Cardiac ventricle fibroblast (primary cell): ENCODE data around the gene BST1. TPM values are rescaled to one million over a fixed set of nuclear protein-coding genes. Genes with fewer than 3 reads are reported as not detected.

Source experiments
- total RNA-seq: library from RNA; depleted of rRNA; stranded (reverse); fragments of >200 nt; gene quantifications from 2 replicates; pipeline ENCODE4 v1.2.3, GENCODE V29; 2015

The BST1 gene
- 4.9 and 9.5 TPM in 2 replicates for total RNA-seq

GRCh38 chr4:15702941-15703403 is at the start of gene BST1:
Gene BST1, plus strand, starts transcription at chr4:15703065. Its CDS starts 80 bp downstream, at chr4:15703145.

GRCh38 chr4:15655223-15656037 is 47.4 kb upstream of the BST1 start, which contains the start of gene FBXL5:
Gene FBXL5, minus strand, starts transcription at chr4:15655357. Its CDS starts 70 bp downstream, at chr4:15655287.

GRCh38 chr4:15681372-15682241 is 21.3 kb upstream of the BST1 start, which contains the start of gene FAM200B:
Gene FAM200B, plus strand, starts transcription at chr4:15681827. Its CDS starts 5,151 bp downstream, at chr4:15686978.

GRCh38 chr4:15778289-15779241 is 75.7 kb downstream of the BST1 start, which contains the start of gene CD38:
Gene CD38, plus strand, starts transcription at chr4:15778328. Its CDS starts 87 bp downstream, at chr4:15778415.

Other genes with a start within 250 kb of the BST1 start
- 18.6 and 34.0 TPM in 2 replicates for gene CC2D2A, start 233.2 kb upstream of the BST1 start, total RNA-seq
- 47.9 and 56.5 TPM in 2 replicates for gene FBXL5, start 47.7 kb upstream of the BST1 start, total RNA-seq
- 28.6 and 29.7 TPM in 2 replicates for gene FAM200B, start 21.2 kb upstream of the BST1 start, total RNA-seq
- gene CD38, start 75.3 kb downstream of the BST1 start, total RNA-seq: 0.12 and 0.15 TPM in 2 replicates
- gene FGFBP1, start 235.7 kb downstream of the BST1 start, total RNA-seq: not detected in 2 replicates